Fibroblast of lung (primary cell): ENCODE results near the gene NRG2.

Experiments
- CTCF ChIP-seq, 2 donors: IDR thresholded peaks in 1 of 2; conservative IDR thresholded peaks in 1 of 2; 1 replicate in 1 of 2; 2 replicates in 1 of 2; pipeline ENCODE4 v1.5.1; 2011 to 2012; ENCODE audit warnings: low read length in 2 of 2, control low read depth in 1 of 2, inconsistent platforms in 1 of 2, low read depth in 1 of 2, mild to moderate bottlenecking in 1 of 2
- EZH2 ChIP-seq: IDR thresholded peaks from 2 replicates; pipeline ENCODE4 v1.5.1; 2012; ENCODE audit warnings: low read length, control low read depth, mild to moderate bottlenecking; ENCODE audit errors: missing control alignments

GRCh38 chr5:139797856-139798510, 245.1 kb downstream of the NRG2 start:
- no peak for TF ChIP-seq CTCF (conservative IDR thresholded peaks at IDR 0.05 in 1 of 2, IDR thresholded peaks at IDR 0.05 in 1 of 2; ENCODE audit: low read depth in 1 of 2, low read length in 2 of 2)
- TF ChIP-seq EZH2, result peak; percentile 20
